Bladder microvascular endothelial cell (primary cell): ENCODE data around the gene FGF13. TPM values are rescaled to one million over a fixed set of nuclear protein-coding genes. Genes with fewer than 3 reads are reported as not detected.

Source experiments
- total RNA-seq: library from RNA; depleted of rRNA; stranded (reverse); fragments of >200 nt; gene quantifications from 2 replicates; pipeline ENCODE4 v1.2.3, GENCODE V29; 2014

Gene FGF13
- 10.5 and 80.9 TPM in 2 replicates for total RNA-seq

DNA sequence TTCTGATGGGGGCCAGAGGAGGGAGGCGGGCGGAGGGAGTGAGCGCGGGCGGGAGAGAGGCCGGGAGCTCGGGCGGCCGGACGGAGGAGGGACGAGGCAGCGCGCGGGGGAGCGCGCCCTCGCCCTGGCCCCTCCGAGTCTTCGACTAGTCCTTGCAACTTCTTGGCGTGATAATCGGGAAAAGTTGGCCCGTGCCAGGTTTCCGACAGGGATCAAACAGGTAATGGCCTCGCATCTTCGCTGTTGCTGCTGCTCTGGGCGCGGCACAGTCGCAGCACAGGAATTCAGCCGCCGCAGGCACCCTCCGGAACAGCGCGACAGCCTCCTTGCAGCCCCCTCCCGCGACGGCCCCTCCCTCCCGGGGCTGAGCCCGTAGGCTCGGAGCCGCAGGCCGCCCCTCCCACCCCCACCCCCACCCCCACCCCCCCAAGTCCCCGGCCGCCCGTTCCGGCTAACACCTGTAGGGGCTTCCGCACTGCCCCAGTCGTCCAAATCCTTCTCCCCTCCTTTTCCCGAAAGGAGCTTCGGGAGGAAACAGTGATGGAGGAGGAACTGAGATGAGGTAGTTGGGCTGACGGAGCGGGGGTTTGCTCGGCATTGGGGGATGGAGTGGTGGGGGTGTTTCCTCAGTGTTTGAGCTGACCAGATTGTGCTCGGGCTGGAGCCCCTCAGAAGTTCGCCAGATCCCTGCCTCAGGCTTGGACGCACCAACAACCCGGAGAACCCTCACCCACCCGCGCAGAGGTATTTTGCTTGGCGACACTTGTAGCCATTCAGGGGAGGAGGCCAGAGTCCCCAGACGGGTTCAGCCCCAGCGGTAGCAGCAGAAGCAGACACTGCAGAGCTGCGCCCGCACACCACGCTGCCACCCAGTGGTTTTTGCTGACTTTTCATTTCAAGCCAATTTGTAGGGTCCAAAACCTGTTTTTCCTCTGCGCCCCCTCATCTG, at the start of gene FGF13:
Gene FGF13, minus strand, starts transcription at position 319 of the 949 bp plus-strand sequence. CDS start 714 bp downstream, outside the sequence.

